Suppressor macrophage treated with lipopolysaccharide for 4 hours (primary cell): ENCODE measurements around the gene TLX2.
A peak's percentile ranks its signal among the peaks of the same experiment; 100 is the strongest.
"Not testable (repeated sequence)": the region's sequence is repeated elsewhere in the genome, so short reads cannot be mapped to it uniquely, and the experiment has no call there.

Source experiments
- DNase-seq: peaks from one replicate; pipeline ENCODE4 v3.0.0-alpha.2; 2020

The TLX2 gene

DNA sequence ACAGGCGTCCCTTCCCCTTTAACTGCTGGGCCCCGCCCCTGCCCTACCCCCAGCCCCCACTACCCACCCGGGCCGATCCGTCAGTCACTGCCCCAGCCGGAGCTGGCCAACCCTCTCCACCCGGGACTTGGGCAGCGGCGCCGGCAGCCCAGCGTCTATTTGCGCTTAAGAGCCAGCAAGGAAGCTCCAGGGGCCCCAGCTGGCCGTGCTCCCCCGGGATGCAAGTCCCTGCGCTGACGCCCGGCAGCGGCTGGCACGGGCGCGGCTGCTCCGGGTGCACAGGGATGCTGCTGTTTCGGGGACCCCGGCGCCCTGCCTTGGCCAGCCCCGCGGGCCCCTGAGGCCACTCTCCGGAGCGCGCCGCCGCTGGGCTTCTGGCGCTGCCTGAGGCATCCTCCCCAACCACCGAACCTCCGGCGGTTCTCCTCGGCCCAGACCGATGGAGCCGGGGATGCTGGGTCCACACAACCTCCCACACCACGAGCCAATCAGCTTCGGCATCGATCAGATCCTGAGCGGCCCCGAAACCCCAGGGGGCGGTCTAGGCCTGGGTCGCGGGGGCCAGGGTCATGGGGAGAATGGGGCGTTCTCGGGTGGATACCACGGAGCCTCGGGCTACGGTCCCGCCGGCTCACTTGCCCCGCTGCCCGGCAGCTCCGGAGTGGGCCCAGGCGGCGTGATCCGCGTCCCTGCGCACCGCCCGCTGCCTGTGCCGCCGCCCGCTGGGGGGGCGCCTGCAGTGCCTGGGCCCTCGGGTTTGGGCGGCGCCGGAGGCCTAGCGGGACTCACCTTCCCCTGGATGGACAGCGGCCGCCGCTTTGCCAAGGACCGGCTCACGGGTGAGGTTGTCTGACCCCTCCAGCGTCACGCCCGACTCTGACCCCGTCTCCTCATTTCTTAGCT is at the start of gene TLX2:
Gene TLX2 (plus strand): TSS at position 83 of the 903 bp plus-strand sequence. CDS start 357 bp downstream, at position 440.
- no peak for DNase-seq

DNA sequence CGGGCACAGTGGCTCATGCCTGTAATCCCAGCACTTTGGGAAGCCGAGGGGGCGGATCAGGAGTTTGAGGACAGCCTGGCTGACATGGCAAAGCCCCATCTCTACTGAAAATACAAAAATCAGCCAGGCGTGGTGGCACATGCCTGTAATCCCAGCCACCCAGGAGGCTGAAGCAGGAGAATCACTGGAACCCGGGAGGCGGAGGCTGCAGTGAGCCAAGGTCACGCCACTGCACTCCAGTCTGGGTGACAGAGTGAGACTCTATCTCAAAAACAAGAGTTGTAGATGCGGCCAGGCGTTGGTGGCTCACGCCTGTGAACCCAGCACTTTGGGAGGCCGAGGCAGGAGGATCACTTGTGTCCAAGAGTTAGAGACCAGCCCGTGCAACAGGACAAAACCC is 43.5 kb upstream of the TLX2 start:
- not testable (repeated sequence) for DNase-seq

DNA sequence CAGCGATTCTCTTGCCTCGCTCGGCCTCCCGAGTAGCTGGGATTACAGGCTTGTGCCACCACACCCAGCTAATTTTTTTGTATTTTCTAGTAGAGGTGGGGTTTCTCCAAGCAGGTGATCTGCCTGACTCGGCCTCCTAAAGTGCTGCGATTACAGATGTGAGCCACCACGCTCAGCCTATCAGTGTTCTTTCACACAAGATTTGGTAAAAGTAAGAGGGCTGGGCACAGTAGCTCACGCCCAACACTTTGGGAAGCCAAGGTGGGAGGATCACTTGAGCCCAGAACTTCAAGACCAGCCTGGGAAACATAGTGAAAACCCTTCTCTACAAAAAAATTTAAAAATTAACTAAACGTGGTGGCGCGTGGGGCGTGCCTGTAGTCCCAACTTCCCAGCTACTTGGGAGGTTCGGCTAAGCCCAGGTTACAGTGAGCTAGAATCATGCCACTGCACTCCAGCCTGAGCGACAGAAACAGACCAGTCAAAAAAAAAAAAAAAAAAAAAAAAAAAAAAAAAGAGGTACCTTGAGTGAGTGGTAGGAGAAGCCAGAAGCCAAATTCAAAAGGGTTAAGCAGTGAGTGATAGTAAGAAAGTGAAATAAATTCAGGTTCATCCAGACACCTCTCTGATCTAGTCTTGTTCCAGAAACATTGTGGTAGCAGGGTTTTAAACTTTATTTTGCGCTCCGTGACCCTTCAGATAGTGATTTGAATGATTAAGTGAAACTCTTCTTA is 42.8 kb upstream of the TLX2 start:
- DNase-seq = no peak

DNA sequence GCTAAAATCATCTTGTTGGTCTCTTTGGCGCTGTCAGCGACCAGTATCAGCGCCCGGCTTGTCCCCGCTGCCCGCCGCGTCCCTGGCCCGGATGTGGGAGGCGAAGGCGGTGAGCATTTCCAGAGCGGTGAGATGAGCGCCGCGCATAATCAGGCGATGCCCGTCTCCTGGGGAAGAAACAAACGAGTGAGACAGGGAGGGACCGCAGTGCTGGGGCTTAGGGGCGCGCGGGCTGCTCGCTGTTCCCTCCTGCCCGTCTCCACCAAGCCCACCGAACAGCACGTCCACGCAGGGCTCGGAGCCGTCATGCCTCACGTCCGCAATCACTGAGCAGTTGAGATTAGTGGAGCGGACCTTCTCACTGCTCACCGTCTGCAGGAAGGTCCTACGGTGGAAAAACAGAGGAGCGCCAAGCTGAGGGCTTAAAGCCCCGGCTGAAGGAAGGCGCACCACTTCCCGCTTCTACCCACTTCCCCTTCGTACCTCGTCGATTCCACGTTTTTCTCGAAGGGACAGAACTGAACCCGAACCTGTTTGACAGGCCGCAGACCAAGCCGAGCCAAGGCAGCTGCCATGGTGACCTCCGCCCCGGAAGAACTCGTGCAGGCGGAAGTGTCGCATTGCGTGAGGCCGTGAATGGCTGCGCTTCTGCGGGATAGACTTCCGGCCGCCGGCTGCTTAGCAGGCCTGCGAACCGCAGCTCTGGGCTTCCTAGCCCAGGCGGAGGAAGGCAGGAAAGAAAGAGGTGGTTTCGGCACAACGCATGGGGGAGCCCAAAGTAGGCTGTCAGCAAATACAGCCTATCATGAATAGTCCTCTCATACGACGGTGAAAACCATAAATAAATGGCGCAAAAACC is 41.9 kb upstream of the TLX2 start, which contains the start of gene MRPL53:
Gene MRPL53 (minus strand): TSS at position 595 of the 859 bp plus-strand sequence. CDS start 20 bp downstream, at position 575.
- peak; percentile 96 for DNase-seq

DNA sequence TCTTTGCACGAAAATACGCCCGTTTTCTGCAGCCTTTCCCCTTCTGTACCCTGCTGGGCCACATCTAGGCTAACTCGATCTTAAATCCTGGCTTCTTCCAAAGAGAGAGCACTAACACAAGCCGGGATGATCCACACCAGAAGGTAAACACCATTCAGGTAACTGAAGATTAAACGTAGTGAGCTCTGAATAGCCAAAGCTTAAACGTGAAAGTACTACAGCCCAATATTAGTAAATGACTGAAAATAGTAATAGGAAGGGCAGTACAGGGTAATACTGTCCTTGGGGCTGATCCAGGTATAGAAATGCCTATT is 41.3 kb upstream of the TLX2 start:
- DNase-seq = no peak

DNA sequence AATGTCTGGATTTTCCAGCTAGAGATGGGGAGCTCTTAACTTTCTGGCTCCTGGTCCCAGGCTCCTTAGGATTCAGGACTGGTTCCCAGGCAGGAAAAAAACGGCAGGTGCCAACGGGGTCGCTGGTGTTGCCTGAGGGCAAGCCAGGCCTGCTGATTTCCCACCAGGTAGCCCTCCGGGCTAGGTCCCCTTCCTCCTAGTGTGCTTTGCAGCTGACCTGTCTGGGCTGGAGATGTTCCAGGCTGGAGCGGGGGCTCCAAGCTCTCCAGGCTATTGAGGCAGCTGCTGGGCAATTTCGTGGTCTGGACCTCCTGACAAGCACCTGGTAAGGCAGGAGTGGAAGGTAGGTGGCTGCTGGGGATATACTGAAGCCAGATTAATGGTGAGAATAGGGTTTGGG is 39.8 kb upstream of the TLX2 start:
- no peak for DNase-seq

DNA sequence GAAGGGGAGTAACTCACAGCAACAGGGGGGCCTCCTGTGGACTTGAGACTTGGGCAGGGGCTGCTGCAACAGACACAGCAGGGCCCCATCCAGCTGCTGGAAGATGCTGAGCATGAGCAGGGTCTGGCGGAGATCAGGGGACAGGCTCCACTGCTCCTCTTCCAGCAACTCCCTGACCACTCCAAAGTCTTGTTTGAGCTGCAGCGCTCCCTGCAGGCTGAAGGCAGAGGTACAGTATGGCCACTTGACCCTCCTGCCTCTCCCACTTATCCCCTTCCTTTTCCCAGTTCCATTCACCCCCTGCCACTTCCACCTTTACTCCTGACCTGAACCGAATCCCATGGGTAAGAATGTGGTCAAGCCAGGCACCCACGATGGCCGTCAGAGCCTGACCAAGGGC is 39.4 kb upstream of the TLX2 start:
- no peak for DNase-seq

DNA sequence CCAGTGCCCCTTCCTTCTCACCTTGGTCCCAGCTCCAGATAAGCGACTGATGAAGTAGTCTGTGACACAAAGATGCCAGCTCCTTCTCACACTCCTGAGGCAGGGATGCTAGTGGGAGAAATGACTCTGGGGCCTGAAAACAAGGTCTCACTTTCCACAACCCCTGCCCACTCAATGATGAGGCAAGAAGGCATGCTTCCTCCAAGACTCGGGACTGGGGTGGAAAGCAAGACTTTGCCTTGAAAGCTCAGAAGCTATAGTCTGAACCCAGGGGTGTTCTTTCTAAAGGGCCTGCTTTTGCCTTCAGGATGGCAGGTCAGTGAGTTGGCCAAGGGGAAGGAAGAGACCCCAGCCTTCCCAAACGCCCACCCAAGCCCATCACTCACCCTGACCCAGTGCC is 32.8 kb upstream of the TLX2 start:
- DNase-seq = peak; percentile 73

DNA sequence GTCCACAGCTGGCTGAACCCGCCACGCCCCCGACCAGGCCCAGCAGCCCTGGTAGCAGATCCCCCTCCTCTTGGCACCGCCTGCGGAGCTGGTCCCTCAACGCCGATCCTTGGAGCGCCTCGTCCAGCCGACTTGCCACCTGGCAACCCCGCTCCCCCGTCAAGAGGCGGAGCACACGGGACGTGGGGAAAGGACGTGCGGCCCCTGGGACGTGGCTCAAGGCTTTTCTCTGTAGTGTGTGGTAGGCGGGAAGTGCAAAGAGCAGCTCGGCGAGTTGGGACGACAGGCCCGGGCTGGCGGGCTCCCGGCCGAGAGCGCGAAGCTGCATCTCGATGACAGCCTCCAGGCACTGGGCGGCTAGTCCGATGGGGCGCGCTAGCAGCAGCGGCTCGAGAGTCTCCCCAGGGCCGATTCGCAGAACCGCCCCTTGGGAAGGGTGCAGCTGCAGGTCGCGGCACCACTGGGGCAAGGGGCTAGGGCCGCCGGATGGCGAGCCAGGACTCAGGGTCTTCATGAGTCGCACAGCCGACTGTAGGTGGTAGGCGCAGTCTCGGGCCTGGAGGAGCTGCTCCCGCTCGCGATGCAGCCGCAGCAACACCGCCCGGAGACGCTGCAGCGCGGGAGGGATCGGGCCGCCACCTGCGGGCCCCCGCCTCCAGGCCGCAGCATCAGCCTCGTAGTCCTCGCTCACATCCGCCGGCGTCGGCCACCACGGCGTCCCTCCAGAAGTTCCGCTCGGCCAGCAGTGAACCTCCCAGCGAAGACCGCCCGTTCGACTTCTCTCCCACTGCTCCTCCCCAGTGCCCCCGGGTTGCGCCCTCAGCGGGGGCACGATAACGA is 32.1 kb upstream of the TLX2 start:
- peak; percentile 9 for DNase-seq

DNA sequence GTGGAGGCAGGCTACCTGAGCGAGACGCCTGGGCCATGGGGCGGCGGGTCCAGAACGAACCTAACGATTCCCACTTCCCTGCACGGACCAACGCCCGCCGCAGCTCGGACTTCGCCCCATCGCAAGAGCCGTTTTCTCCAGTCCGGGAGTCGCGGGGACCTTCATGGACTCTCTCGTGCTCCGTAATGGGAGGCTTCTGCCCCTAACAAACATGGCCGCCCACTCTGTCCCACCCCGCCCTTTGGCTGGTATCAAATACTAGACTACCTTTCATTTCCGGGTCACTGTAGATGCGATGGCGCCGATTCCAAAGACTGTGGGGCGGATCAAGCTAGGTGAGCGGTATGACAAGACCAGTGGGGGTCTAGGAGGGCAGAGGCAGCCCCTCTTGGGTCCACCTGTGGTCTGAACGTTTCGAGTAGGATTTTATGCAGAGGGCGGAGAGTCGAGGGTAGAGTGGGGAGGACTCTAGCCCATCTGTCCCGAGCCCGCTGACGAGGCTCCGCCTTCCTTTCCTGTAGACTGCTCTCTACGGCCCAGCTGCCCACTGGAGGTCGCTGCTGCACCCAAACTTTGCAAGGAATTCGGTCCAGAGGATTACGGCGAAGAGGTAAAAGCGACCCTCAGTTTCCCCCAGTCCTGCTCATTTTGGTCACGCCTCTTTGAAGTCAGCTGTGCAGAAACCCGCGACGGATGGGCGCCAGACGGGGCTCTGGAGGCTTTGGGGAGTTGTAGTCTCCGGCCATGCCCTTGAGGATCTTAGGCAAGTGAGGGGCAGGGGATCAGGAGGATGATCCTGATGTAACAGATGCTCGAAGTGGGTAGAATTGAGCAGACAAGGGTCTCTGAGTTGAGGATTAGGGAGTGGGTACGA is 31.2 kb upstream of the TLX2 start, which contains the start of the genes CCDC142 and TTC31:
Gene CCDC142 (minus strand): TSS at position 198 of the 874 bp plus-strand sequence. CDS start 161 bp downstream, at position 37.
Gene TTC31 (plus strand): TSS at position 281 of the 874 bp plus-strand sequence. CDS start 15 bp downstream, at position 296.
- peak; percentile 97 for DNase-seq

DNA sequence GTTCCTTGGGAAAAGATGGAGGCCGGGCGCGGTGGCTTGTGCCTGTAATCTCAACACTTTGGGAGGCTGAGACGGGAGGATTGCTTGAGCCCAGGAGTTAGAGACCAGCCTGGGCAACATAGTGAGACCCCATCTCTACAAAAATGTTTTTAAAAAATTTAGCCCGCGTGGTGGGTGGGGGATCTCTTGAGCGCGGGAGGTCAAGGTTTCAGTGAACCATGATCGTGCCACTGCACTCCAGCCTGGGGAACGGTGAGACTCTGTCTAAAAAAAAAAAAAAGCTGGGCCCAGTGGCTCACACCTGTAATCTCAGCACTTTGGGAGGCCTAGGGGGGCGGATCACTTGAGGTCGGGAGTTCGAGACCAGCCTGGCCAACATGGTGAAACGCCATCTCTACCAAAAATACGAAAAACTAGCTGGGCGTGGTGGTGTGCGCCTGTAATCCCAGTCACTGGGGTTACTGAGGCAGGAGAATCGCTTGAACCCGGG is 30.5 kb upstream of the TLX2 start:
- DNase-seq = not testable (repeated sequence)

DNA sequence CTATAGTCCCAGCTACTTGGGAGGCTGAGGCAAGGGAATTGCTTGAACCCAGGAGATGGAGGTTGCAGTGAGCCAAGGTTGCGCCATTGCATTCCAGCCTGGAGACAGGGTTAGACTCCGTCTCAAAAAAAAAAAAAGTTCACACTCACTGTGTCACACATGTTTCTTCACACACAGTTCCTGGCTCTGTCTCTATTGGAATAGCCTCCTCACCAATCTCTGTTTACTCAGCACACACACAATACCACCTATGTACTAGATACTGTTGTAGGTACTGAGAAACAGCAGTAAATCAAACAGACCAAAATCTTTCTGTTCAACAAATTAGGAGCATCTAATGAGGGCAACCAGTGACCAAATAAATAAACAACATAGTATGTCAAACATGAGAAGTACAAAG is 28.1 kb upstream of the TLX2 start:
- DNase-seq = no peak

DNA sequence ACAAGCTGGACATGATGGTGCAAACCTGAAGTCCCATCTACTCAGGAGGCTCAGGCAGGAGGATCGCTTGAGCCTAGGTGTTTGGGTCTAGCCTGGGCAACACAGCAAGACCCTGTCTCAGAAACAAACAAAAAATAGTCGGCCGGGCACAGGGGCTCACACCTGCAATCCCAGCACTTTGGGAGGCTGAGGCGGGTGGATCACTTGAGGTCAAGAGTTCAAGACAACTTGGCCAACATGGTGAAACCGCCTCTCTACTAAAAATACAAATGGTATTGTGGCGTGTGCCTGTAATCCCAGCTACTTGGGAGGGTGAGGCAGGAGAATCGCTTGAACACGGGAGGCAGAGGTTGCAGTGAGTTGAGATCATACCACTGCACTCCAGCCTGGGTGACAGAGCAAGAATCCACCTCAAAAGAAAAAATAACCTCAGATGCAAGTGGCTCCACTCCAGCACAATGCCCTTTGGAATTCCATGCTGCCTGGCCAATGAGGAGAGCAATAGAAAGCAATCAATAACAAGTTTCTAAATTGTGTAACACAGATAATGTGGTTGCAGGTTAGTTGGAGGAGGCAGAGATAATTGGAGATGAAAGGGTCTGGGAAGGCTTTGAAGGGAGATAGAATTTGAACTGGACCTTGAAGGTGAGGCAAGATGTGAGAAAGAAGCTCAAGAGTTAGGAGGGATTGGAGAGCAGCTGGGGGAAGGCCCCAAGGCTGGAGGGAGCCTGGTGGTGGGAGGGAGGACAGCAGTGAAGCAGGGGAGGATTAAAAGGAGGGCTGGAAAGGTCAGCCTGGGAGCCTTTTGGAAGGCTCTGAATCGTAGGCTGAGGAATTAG is 25.4 kb upstream of the TLX2 start:
- DNase-seq = no peak

DNA sequence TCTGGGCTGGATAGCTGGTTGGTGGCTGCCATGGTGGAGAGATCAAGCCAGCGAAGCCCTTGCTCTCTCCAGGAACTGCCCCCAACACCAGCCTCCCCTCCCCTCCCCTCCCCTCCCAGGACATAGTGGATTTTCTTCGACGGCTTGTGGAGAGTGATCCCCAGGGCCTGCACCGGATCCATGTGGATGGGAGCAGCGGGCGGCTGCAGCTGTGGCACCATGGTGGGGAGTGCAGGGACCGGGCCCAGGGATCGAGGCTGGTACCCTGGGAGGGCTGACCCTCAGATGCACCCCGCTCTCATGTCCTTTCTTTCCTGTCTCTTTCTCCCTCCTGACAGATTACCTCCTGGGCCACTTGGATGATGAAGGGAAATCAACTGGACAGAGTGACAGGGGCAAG is 24.3 kb upstream of the TLX2 start:
- DNase-seq = no peak

DNA sequence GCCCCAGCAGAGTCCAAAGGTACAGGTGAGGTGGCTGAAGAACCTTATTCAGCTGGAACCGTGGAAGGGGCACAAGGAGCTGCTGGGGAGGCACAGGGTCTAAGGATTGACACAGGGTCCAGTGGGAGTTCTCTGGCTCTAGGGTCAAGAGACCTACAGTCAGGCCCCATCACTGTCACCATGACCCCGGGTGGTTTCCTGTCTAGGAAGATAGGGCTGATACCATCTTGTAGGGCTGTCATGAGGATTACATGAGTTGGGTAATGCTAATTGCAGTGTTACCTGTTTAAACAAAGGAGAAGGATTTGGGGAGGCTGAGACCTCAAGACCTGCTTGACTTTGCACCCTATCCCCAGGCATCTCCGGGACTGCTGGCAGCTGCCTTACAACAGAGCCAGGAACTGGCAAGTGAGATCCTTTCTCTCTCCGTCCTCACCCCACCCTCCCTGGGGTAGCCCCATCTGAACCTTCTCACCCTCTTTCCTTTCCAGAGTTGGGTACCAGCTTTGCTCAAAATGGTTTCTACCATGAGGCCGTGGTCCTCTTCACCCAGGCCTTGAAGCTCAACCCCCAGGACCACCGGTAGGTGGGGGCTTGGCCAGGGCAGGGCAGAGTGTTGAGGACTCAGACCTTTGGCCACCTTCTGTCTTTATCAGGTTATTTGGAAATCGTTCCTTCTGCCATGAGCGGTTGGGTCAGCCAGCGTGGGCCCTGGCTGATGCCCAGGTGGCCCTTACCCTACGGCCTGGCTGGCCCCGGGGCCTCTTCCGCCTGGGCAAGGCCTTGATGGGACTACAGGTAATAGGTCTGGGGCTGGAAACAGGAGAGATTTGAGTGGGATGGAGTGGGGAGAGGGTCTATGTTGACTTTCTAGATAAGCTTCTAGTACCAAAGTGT is 22.4 kb upstream of the TLX2 start:
- DNase-seq = no peak

DNA sequence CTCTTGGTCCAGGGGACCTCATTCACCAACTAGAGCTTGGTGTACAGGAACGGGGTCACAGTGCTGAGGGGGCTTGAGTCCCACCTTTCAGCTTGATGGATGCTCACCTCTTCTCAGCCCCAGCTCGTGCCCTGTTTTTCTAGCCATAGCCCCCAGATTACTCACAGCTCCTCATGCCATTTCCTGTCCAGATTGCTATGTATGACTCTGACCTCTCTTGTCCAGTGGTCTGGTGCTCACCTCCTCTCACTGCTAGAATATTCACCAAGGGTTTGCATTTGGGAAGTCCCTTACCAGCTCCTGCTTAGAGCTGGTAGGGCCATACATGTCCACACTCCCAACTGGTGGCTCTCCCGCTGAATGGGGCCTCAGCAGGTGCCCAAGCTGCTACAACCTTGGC is 20.7 kb upstream of the TLX2 start:
- DNase-seq = no peak

DNA sequence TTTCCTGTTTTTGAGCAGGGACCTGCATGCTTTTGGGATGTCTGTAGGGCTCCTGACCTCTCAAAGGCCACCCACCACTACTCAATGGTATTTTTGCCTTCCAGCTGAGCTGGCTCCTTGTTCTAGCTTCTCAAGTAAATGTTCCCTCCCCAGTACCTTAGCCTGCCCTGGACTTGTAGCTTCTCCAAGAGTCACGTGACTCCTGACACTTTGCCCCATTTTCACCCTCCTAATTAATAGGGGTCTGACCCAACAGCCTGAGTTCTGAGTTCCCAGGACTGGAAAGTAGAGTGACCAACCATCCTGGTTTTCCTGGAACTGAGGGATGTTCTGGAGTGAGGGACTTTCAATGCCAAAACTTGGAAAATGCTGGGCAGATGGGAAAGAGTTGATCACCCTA is 18.8 kb upstream of the TLX2 start:
- DNase-seq = no peak

DNA sequence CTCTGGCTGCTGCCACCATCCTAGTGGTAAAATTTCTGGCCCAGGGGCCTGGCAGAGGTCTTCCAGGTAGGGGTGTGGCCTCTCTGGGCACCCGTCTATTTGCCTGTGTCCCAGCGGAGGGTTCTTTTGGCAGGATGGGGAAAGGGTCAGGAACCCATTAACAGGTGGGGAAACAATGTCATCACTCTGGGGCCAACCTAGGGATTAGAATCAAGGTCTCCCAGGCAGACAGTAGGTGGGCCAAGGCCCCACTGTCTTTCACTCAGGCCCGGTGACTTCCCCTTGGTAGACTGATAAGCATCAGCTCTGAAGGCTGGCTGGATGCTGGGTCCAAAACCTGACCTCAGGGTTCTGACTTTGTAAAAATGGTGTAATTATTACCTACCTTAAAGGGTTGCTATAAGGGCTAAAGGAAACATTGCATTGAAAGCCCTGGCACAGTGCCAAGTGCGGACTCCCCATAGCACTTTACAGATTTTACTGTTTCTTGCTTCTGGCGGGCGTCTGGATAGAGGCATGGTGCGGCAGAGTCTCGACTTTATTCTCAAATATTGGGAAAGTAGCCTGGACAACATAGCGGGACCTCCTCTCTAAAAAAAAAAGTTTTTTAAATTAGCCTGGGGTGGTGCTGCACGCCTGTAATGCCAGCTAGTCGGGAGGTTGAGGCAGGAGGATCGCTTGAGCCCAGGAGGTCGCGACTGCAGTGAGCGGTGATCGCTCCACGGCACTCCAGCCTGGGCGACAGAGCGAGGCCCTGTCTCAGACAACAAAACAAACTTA is 17.1 kb upstream of the TLX2 start:
- no peak for DNase-seq
